HepG2 (cell line): ENCODE data around the gene ARHGAP22. TPM values are rescaled to one million over a fixed set of nuclear protein-coding genes. Genes with fewer than 3 reads are reported as not detected.

ENCODE experiments used
- ATAC-seq: fragments of 200-7000 bp; cut with Tn5 transposase; 3 replicates; pipeline ENCODE4 v1.9.1; 2020; ENCODE audit warnings: mild to moderate bottlenecking, moderate library complexity
- BruUV-seq: library from RNA; stranded (reverse); fragments of 400-500 nt; replicated peaks from 2 replicates; lab custom pipeline; 2021; lab: Mats Ljungman, UMichigan
- CTCF ChIA-PET: fragments of 300-600 bp; formaldehyde crosslinking; extraction: SDS; loops from one replicate; lab custom pipeline; 2021; ENCODE audit warnings: low total read pairs, inconsistent platforms, low intra/inter-chr PET ratio; lab: Yijun Ruan, JAX
- POLR2A ChIA-PET: fragments of 350-600 bp; sonication (Branson Sonifier 250); formaldehyde crosslinking; loops from one replicate; lab custom pipeline; 2020; ENCODE audit warnings: antibody characterized with exemption, inconsistent platforms; lab: Yijun Ruan, JAX
- DNase-seq: peaks from one replicate; pipeline ENCODE4 v3.0.0-alpha.2; 2015; ENCODE audit warnings: low spot score
- FAIRE-seq: peaks from 3 replicates; lab custom pipeline; 2011; peaks lifted over from hg19 to GRCh38; lab: Jason Lieb, UNC
- H2AFZ ChIP-seq: one replicate; pipeline ENCODE4 v1.6.1; 2011; ENCODE audit warnings: low read length, inconsistent platforms
- H3K27ac ChIP-seq: fragments of 300-600 bp; 3 replicates; pipeline ENCODE4 v1.8.0; 2011; ENCODE audit warnings: mixed run types, mild to moderate bottlenecking, mixed read lengths, low read length, inconsistent platforms; ENCODE audit not compliant: insufficient read depth; ENCODE audit errors: extremely low read length
- H3K27me3 ChIP-seq, 2 experiments: fragments of 200-600 bp in 1 of 2; 2 replicates in 1 of 2; 3 replicates in 1 of 2; pipeline versions ENCODE4 v1.6.0 to v1.8.0; 2011; ENCODE audit warnings: low read length in 2 of 2, mild to moderate bottlenecking in 2 of 2, moderate library complexity in 2 of 2, inconsistent platforms in 1 of 2; ENCODE audit not compliant: insufficient read depth in 2 of 2, control insufficient read depth in 1 of 2
- H3K36me3 ChIP-seq, 2 experiments: fragments of 200-600 bp in 1 of 2; replicated peaks in 1 of 2; 2 replicates in 1 of 2; 3 replicates in 1 of 2; pipeline versions ENCODE4 v1.5.1 to v1.8.0; 2011; ENCODE audit warnings: low read length in 2 of 2, inconsistent platforms in 1 of 2; ENCODE audit not compliant: insufficient read depth in 2 of 2, control insufficient read depth in 1 of 2
- H3K4me1 ChIP-seq: 2 replicates; pipeline ENCODE4 v1.5.1; 2012; ENCODE audit warnings: low read length, inconsistent platforms; ENCODE audit not compliant: insufficient read depth
- H3K4me2 ChIP-seq: 2 replicates; pipeline ENCODE4 v1.6.0; 2011; ENCODE audit warnings: low read depth, low read length, inconsistent platforms
- H3K4me3 ChIP-seq, 3 experiments: fragments of 200-600 bp in 1 of 3; sonication (generic), shearing (Covaris generic) in 1 of 3; replicated peaks in 1 of 3; 2 replicates each; pipeline ENCODE4 v1.5.1; 2011 to 2016; ENCODE audit warnings: low read length in 3 of 3, inconsistent platforms in 2 of 3, low read depth in 2 of 3, mild to moderate bottlenecking in 2 of 3, control low read depth in 1 of 3, mixed read lengths in 1 of 3; ENCODE audit not compliant: insufficient read depth in 1 of 3
- H3K79me2 ChIP-seq: one replicate; pipeline ENCODE4 v1.6.1; 2011; ENCODE audit warnings: low read length, inconsistent platforms; ENCODE audit not compliant: insufficient read depth
- H3K9ac ChIP-seq: 2 replicates; pipeline ENCODE4 v1.6.0; 2011; ENCODE audit warnings: mild to moderate bottlenecking, low read depth, low read length, inconsistent platforms; ENCODE audit not compliant: insufficient read depth
- H3K9me3 ChIP-seq: 2 replicates; pipeline ENCODE4 v1.5.1; 2012; ENCODE audit warnings: mild to moderate bottlenecking, low read length
- H4K20me1 ChIP-seq: 2 replicates; pipeline ENCODE4 v1.6.0; 2011; ENCODE audit warnings: inconsistent platforms, mild to moderate bottlenecking, low read length, moderate library complexity; ENCODE audit not compliant: insufficient read depth
- AFF4 ChIP-seq: sonication (generic); formaldehyde crosslinking; IDR thresholded peaks from 2 replicates; pipeline ENCODE4 v1.4.0; 2020; ENCODE audit warnings: missing genetic modification reagents
- ARHGAP35 ChIP-seq: sonication (generic); formaldehyde crosslinking; IDR thresholded peaks from 2 replicates; pipeline ENCODE4 v1.9.0; 2022; ENCODE audit warnings: mild to moderate bottlenecking, inconsistent platforms, moderate library complexity, missing genetic modification reagents, borderline replicate concordance
- ATF3 ChIP-seq: sonication (generic); formaldehyde crosslinking; IDR thresholded peaks from 2 replicates; pipeline ENCODE4 v1.4.0; 2020; ENCODE audit warnings: missing genetic modification reagents
- FOXK2 ChIP-seq: fragments of 450-650 bp; IDR thresholded peaks from 2 replicates; pipeline ENCODE4 v1.6.1; 2016
- PAX8 ChIP-seq: sonication (generic); formaldehyde crosslinking; IDR thresholded peaks from 2 replicates; pipeline ENCODE4 v1.8.0; 2022; ENCODE audit warnings: mild to moderate bottlenecking, missing genetic modification reagents, borderline replicate concordance
- POLR2G ChIP-seq: fragments of 200-400 bp; formaldehyde crosslinking; IDR thresholded peaks from 2 replicates; pipeline ENCODE4 v1.6.1; 2018; ENCODE audit warnings: mild to moderate bottlenecking, low read depth, low read length, moderate library complexity
- SRF ChIP-seq: IDR thresholded peaks from 2 replicates; pipeline ENCODE4 v1.6.1; 2011; ENCODE audit warnings: mild to moderate bottlenecking, low read depth, low read length, moderate library complexity
- ZNF407 ChIP-seq: sonication (generic); formaldehyde crosslinking; IDR thresholded peaks from one replicate; pipeline ENCODE4 v1.5.1; 2020; ENCODE audit warnings: mild to moderate bottlenecking, missing genetic modification reagents; ENCODE audit errors: not compliant biosample characterization
- ZNF652 ChIP-seq: IDR thresholded peaks from 2 replicates; pipeline ENCODE4 v1.6.1; 2016; ENCODE audit warnings: low read depth, borderline replicate concordance
- ZNF674 ChIP-seq: sonication (generic); formaldehyde crosslinking; IDR thresholded peaks from 2 replicates; pipeline ENCODE4 v1.5.0; 2020; ENCODE audit warnings: low read depth, mild to moderate bottlenecking, missing genetic modification reagents
- ZNF879 ChIP-seq: sonication (generic); formaldehyde crosslinking; IDR thresholded peaks from 2 replicates; pipeline ENCODE4 v1.8.1; 2023; ENCODE audit warnings: missing genetic modification reagents
- WGBS: methylation state at CpG from one replicate; pipeline ENCODE4 v1.1.6; 2017; ENCODE audit warnings: low lambda C conversion rate; 5-methylcytosine and 5-hydroxymethylcytosine counted together
- in situ Hi-C: cut with HindIII; loops from 2 replicates; pipeline ENCODE4 v1.10.0; 2017; ENCODE audit warnings: low pct_unique_long_range_greater_than_20kb; ENCODE audit not compliant: extremely low pct_ligation_motif_present
- intact Hi-C: fragments of 100-400 bp; cut with micrococcal nuclease; formaldehyde crosslinking; loops from one replicate; pipeline ENCODE4 v1.10.0; 2022; ENCODE audit not compliant: unreplicated experiment
- polyA plus RNA-seq, 8 experiments: library from polyadenylated mRNA; depleted of rRNA in 3 of 8; stranded (reverse) in 7 of 8; unstranded in 1 of 8; fragments of >200 nt; fragmentation: Illumina TruSeq in 4 of 8; extraction: Trizol in 4 of 8; gene quantifications; 2 replicates each; pipeline versions ENCODE4 v1.2.1 to v1.2.3, GENCODE V29; 2011 to 2016; ENCODE audit warnings: low read depth in 4 of 8, missing spikeins in 1 of 8, mixed read lengths in 1 of 8; ENCODE audit not compliant: insufficient read depth in 1 of 8
- total RNA-seq, 5 experiments: library from RNA; depleted of rRNA; stranded (reverse); fragments of >200 nt; fragmentation: Illumina TruSeq; extraction: Trizol; gene quantifications; 2 replicates each; pipeline ENCODE4 v1.2.3, GENCODE V29; 2016; ENCODE audit warnings: low read depth in 1 of 5
- TF ChIP-seq, protein P1 (sequence below): IDR thresholded peaks from 2 replicates; pipeline ENCODE4 v1.6.1; 2016; ENCODE audit warnings: control low read depth

ARHGAP22 gene
- total and polyA plus RNA-seq, 2 of the 13 experiments (the other 11 are each of a cell fraction or from before 2014, with no cell fraction given), result 0.08 to 0.38 TPM

DNA sequence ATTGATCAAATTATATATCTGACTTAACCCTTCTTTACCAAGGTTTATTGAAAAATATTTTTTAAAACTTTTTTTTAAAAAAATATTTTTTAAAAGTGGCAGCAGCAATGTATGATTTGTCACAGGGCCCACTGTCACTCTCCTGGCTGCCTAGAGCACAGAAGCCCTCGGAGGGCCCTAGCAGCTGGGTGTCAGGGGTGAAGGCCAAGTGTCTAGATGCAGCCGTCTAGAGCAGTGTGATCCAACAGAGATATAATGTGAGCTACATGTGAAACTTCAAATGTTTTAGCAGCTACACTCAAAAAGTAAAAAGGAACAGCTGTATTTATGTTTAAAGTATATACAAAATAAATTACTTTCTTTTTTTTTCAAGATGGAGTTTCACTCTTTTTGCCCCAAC lies 112.7 kb downstream of the ARHGAP22 start:
- H2AFZ ChIP-seq, result no peak overlapping the region
- ChIA-PET CTCF (no interaction called here), POLR2A (no interaction called here)
- peaks cover 2 to 4% of the 10 kb centered on the region in 2 experiments; a peak in 1 of 5 replicates for H3K27me3 ChIP-seq
- no peaks in the 10 kb centered on the region for H4K20me1 ChIP-seq
- ATAC-seq, result no peak
- H3K79me2 ChIP-seq, result no peaks in the 10 kb centered on the region
- whole genome bisulfite sequencing, result 6% methylated on average over 2 of the region's 2 CpGs
- no peaks in the 10 kb centered on the region for H3K9me3 ChIP-seq
- H3K36me3 ChIP-seq, result no peaks in the 10 kb centered on the region
- intact Hi-C loops (no loop called here), in situ Hi-C loops (no loop called here)
- FAIRE-seq, result no peak
- DNase-seq, result no peak
- BruUV-seq, result no TSS peak
- no peak overlapping the region for H3K4me3 ChIP-seq
- H3K4me2 ChIP-seq, result no peak overlapping the region
- no peak overlapping the region for H3K27ac ChIP-seq
- no peak overlapping the region for H3K9ac ChIP-seq
- H3K4me1 ChIP-seq, result no peaks in the 10 kb centered on the region
- TF ChIP-seq ATF3, result no peak
- no peak for TF ChIP-seq PAX8 (CRISPR knock-in tag)
- no peak for TF ChIP-seq ZNF879 (CRISPR knock-in tag)
- TF ChIP-seq, protein P1, sequence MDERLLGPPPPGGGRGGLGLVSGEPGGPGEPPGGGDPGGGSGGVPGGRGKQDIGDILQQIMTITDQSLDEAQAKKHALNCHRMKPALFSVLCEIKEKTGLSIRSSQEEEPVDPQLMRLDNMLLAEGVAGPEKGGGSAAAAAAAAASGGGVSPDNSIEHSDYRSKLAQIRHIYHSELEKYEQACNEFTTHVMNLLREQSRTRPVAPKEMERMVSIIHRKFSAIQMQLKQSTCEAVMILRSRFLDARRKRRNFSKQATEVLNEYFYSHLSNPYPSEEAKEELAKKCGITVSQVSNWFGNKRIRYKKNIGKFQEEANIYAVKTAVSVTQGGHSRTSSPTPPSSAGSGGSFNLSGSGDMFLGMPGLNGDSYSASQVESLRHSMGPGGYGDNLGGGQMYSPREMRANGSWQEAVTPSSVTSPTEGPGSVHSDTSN (CRISPR knock-in tag), result no peak
- TF ChIP-seq ZNF674 (CRISPR knock-in tag), result no peak
- no peak for TF ChIP-seq SRF
- no peak for TF ChIP-seq AFF4 (CRISPR knock-in tag)
- TF ChIP-seq ZNF652 (CRISPR knock-in tag), result no peak
- TF ChIP-seq ARHGAP35 (CRISPR knock-in tag), result no peak
- no peak for TF ChIP-seq ZNF407 (CRISPR knock-in tag)
- TF ChIP-seq FOXK2, result no peak
- TF ChIP-seq POLR2G, result no peak
